Breast epithelium (tissue), 4 donors: ENCODE data around the gene ARL8A. TPM values are rescaled to one million over a fixed set of nuclear protein-coding genes. Genes with fewer than 3 reads are reported as not detected.

Experiments
- DNase-seq, 2 donors: peaks; one replicate each; pipeline ENCODE4 v3.0.0-alpha.2; 2019; ENCODE audit warnings: low spot score in 2 of 2
- H3K27ac ChIP-seq, 2 donors: fragments of 200-600 bp; sonication (generic) in 1 of 2; one replicate each; pipeline ENCODE4 v1.5.1; 2016 to 2019; ENCODE audit warnings: mild to moderate bottlenecking in 1 of 2
- H3K27me3 ChIP-seq, 2 donors: fragments of 200-600 bp; sonication (generic) in 1 of 2; one replicate each; pipeline versions ENCODE4 v1.5.1 to v1.6.0; 2017 to 2019; ENCODE audit warnings: control low read depth in 1 of 2, mild to moderate bottlenecking in 1 of 2
- H3K36me3 ChIP-seq: fragments of 200-600 bp; one replicate; pipeline ENCODE4 v1.5.1; 2019
- H3K4me1 ChIP-seq, 2 donors: fragments of 200-600 bp; sonication (generic); one replicate each; pipeline ENCODE4 v1.5.1; 2016 to 2019; ENCODE audit warnings: control low read depth in 1 of 2
- H3K4me3 ChIP-seq, 3 donors: fragments of 200-600 bp; sonication (generic); 1 replicate in 2 of 3; 2 replicates in 1 of 3; pipeline ENCODE4 v1.5.1; 2016 to 2019; ENCODE audit warnings: mild to moderate bottlenecking in 3 of 3, moderate library complexity in 2 of 3
- H3K9me3 ChIP-seq, 2 donors: fragments of 200-600 bp; sonication (generic) in 1 of 2; one replicate each; pipeline ENCODE4 v1.5.1; 2016 to 2019; ENCODE audit warnings: control low read depth in 1 of 2
- CTCF ChIP-seq, 3 donors: fragments of 450-650 bp; IDR thresholded peaks; one replicate each; pipeline ENCODE4 v1.5.1; 2016 to 2017; ENCODE audit warnings: antibody characterized with exemption in 3 of 3, mild to moderate bottlenecking in 3 of 3, moderate library complexity in 3 of 3
- POLR2A ChIP-seq: fragments of 450-650 bp; IDR thresholded peaks from one replicate; pipeline ENCODE4 v1.6.1; 2016; ENCODE audit warnings: antibody characterized with exemption, mild to moderate bottlenecking, moderate library complexity
- POLR2AphosphoS5 ChIP-seq, 3 donors: sonication (generic); formaldehyde crosslinking; IDR thresholded peaks; one replicate each; pipeline ENCODE4 v1.6.1; 2017; ENCODE audit warnings: antibody characterized with exemption in 3 of 3
- intact Hi-C: fragments of 100-400 bp; cut with DNase I; formaldehyde crosslinking; loops from one replicate; pipeline ENCODE4 v1.15.1; 2023; ENCODE audit warnings: low total_unique reads
- total RNA-seq, 3 donors: library from RNA; depleted of rRNA; stranded (reverse); fragments of >200 nt; gene quantifications; one replicate each; pipeline ENCODE4 v1.1.0, GENCODE V29; 2016

Gene ARL8A
- total RNA-seq, 3 donors from 2014 or later, result 29.9 to 41.1 (median 34.7) TPM

GRCh38 chr1:202153284-202153683 is 8.7 kb upstream of the ARL8A start:
- no peak for DNase-seq
- TF ChIP-seq POLR2A (no peak), POLR2AphosphoS5 (IDR thresholded peaks at IDR 0.05) (no peak)
- Histone ChIP-seq H3K9me3 (no peaks in the 10 kb centered on the region), H3K4me3 (no peak overlapping the region), H3K36me3 (no peaks in the 10 kb centered on the region), H3K27me3 (no peaks in the 10 kb centered on the region), H3K4me1 (no peaks in the 10 kb centered on the region), H3K27ac (no peak overlapping the region)
- intact Hi-C loops, result no loop called here

- Histone ChIP-seq H3K36me3 (no peaks in the 10 kb centered on the region), H3K4me3 (no peak overlapping the region), H3K4me1 (no peaks in the 10 kb centered on the region), H3K27ac (no peak overlapping the region), H3K27me3 (no peaks in the 10 kb centered on the region), H3K9me3 (no peaks in the 10 kb centered on the region)
- TF ChIP-seq POLR2AphosphoS5 (IDR thresholded peaks at IDR 0.05) (no peak), CTCF (IDR thresholded peaks at IDR 0.05) (no peak), POLR2A (no peak)
- intact Hi-C loops, result no loop called here
- DNase-seq, result no peak
Measured at GRCh38 chr1:202152399-202152798, 7.9 kb upstream of the ARL8A start.

- Histone ChIP-seq H3K27me3 (no peaks in the 10 kb centered on the region), H3K4me1 (no peaks in the 10 kb centered on the region), H3K27ac (no peak overlapping the region), H3K9me3 (no peaks in the 10 kb centered on the region), H3K36me3 (no peaks in the 10 kb centered on the region), H3K4me3 (no peak overlapping the region)
- TF ChIP-seq POLR2A (no peak), POLR2AphosphoS5 (IDR thresholded peaks at IDR 0.05) (no peak), CTCF (IDR thresholded peaks at IDR 0.05) (no peak)
- intact Hi-C loops, result no loop called here
- DNase-seq, result no peak
Measured at GRCh38 chr1:202151045-202151444, 6.5 kb upstream of the ARL8A start.

- Histone ChIP-seq H3K27me3 (no peaks in the 10 kb centered on the region), H3K4me1 (no peaks in the 10 kb centered on the region), H3K27ac (no peak overlapping the region), H3K36me3 (no peaks in the 10 kb centered on the region), H3K4me3 (no peak overlapping the region), H3K9me3 (no peaks in the 10 kb centered on the region)
- intact Hi-C loops, result no loop called here
- DNase-seq, result no peak
- no peak for TF ChIP-seq CTCF (IDR thresholded peaks at IDR 0.05)
- TF ChIP-seq POLR2A, result no peak
- TF ChIP-seq POLR2AphosphoS5 (IDR thresholded peaks at IDR 0.05), result no peak
Measured at GRCh38 chr1:202150602-202151001, 6.1 kb upstream of the ARL8A start.

GRCh38 chr1:202150187-202150586 is 5.7 kb upstream of the ARL8A start:
- Histone ChIP-seq H3K27me3 (no peaks in the 10 kb centered on the region), H3K4me1 (no peaks in the 10 kb centered on the region), H3K36me3 (no peaks in the 10 kb centered on the region), H3K27ac (no peak overlapping the region), H3K9me3 (no peaks in the 10 kb centered on the region), H3K4me3 (no peak overlapping the region)
- no peak for TF ChIP-seq CTCF (IDR thresholded peaks at IDR 0.05)
- TF ChIP-seq POLR2AphosphoS5 (IDR thresholded peaks at IDR 0.05), result no peak
- no peak for TF ChIP-seq POLR2A
- intact Hi-C loops, result no loop called here
- no peak for DNase-seq

GRCh38 chr1:202149566-202149965 is 5.0 kb upstream of the ARL8A start:
- Histone ChIP-seq H3K4me3 (no peak overlapping the region), H3K27ac (no peak overlapping the region), H3K27me3 (no peaks in the 10 kb centered on the region), H3K9me3 (no peaks in the 10 kb centered on the region), H3K36me3 (no peaks in the 10 kb centered on the region), H3K4me1 (no peaks in the 10 kb centered on the region)
- DNase-seq, result no peak
- intact Hi-C loops, result no loop called here
- TF ChIP-seq POLR2AphosphoS5 (IDR thresholded peaks at IDR 0.05) (no peak), POLR2A (no peak), CTCF (IDR thresholded peaks at IDR 0.05) (no peak)
